GM19463 (cell line): Measurements from ENCODE around the gene RNF213.

ENCODE experiments used
- ATAC-seq: cut with Tn5 transposase; IDR thresholded peaks from one replicate; pipeline ENCODE4 v1.9.1; 2021; ENCODE audit warnings: mild to moderate bottlenecking, moderate library complexity; ENCODE audit not compliant: unreplicated experiment

RNF213 gene

GRCh38 chr17:80260791-80261158, at the start of gene RNF213:
RNF213 (plus strand) TSS chr17:80260852; CDS start chr17:80263682, 2,830 bp downstream.
- ATAC-seq: no peak

- no peak for ATAC-seq
Measured at GRCh38 chr17:80212109-80212508, 48.5 kb upstream of the RNF213 start.

GRCh38 chr17:80212511-80212910, 48.1 kb upstream of the RNF213 start:
- no peak for ATAC-seq

GRCh38 chr17:80212962-80213642, 47.5 kb upstream of the RNF213 start:
- ATAC-seq: no peak

- no peak for ATAC-seq
Measured at GRCh38 chr17:80213643-80213975, 47.0 kb upstream of the RNF213 start.

GRCh38 chr17:80214012-80214877, 46.4 kb upstream of the RNF213 start:
- no peak for ATAC-seq

- no peak for ATAC-seq
Measured at GRCh38 chr17:80214878-80215210, 45.8 kb upstream of the RNF213 start.

GRCh38 chr17:80216473-80217456, 43.9 kb upstream of the RNF213 start:
- no peak for ATAC-seq

GRCh38 chr17:80217703-80218362, 42.8 kb upstream of the RNF213 start:
- ATAC-seq: no peak

GRCh38 chr17:80218391-80218790, 42.3 kb upstream of the RNF213 start:
- ATAC-seq: no peak

- ATAC-seq: peak; percentile 56
Measured at GRCh38 chr17:80219013-80219762, 41.5 kb upstream of the RNF213 start.

GRCh38 chr17:80219763-80220053, 40.9 kb upstream of the RNF213 start:
- peak; percentile 21 for ATAC-seq

GRCh38 chr17:80220054-80220735, 40.5 kb upstream of the RNF213 start, which contains the start of the genes SGSH and SLC26A11:
SGSH (minus strand) TSS chr17:80220333; CDS start chr17:80220313, 20 bp downstream.
SLC26A11 (plus strand) TSS chr17:80220427; CDS start chr17:80221561, 1,134 bp downstream.
- ATAC-seq: peak; percentile 47

- ATAC-seq: no peak
Measured at GRCh38 chr17:80220736-80221215, 39.9 kb upstream of the RNF213 start.

GRCh38 chr17:80221351-80222105, 39.1 kb upstream of the RNF213 start:
- ATAC-seq: no peak

- ATAC-seq: no peak
Measured at GRCh38 chr17:80222376-80223141, 38.1 kb upstream of the RNF213 start.

GRCh38 chr17:80223142-80223815, 37.4 kb upstream of the RNF213 start:
- ATAC-seq: no peak
